HG03432 (cell line): Measurements from ENCODE around the gene ERI2.

Experiments used
- ATAC-seq: cut with Tn5 transposase; IDR thresholded peaks from one replicate; pipeline ENCODE4 v1.9.1; 2021; ENCODE audit warnings: mild to moderate bottlenecking, moderate library complexity; ENCODE audit not compliant: unreplicated experiment

Gene ERI2

GRCh38 chr16:20806168-20807050 is at the start of gene ERI2, which contains the start of gene REXO5:
ERI2 (minus strand) TSS chr16:20806472; CDS start chr16:20806430, 42 bp downstream.
REXO5 (plus strand) TSS chr16:20806527; CDS start chr16:20806954, 427 bp downstream.
- ATAC-seq: peak; percentile 85

- ATAC-seq: no peak
These were observed 48.7 kb upstream of the ERI2 start for GRCh38 chr16:20854963-20855362.

GRCh38 chr16:20853981-20854620 is 47.8 kb upstream of the ERI2 start:
- no peak for ATAC-seq

GRCh38 chr16:20853143-20853542 is 46.9 kb upstream of the ERI2 start:
- no peak for ATAC-seq

- ATAC-seq: no peak
These were observed 45.3 kb upstream of the ERI2 start for GRCh38 chr16:20851601-20852000.

- no peak for ATAC-seq
These were observed 44.7 kb upstream of the ERI2 start for GRCh38 chr16:20850981-20851380.

GRCh38 chr16:20849589-20850390 is 43.5 kb upstream of the ERI2 start:
- no peak for ATAC-seq

- no peak for ATAC-seq
These were observed 41.3 kb upstream of the ERI2 start for GRCh38 chr16:20847550-20847949.

GRCh38 chr16:20846551-20846950 is 40.3 kb upstream of the ERI2 start:
- ATAC-seq: no peak

GRCh38 chr16:20846030-20846429 is 39.8 kb upstream of the ERI2 start:
- ATAC-seq: no peak

- ATAC-seq: no peak
These were observed 38.3 kb upstream of the ERI2 start for GRCh38 chr16:20844588-20844987.

- ATAC-seq: no peak
These were observed 37.8 kb upstream of the ERI2 start for GRCh38 chr16:20844054-20844453.

GRCh38 chr16:20839504-20839903 is 33.2 kb upstream of the ERI2 start:
- ATAC-seq: no peak

GRCh38 chr16:20838240-20838639 is 32.0 kb upstream of the ERI2 start:
- ATAC-seq: peak; percentile 47

- ATAC-seq: no peak
These were observed 26.8 kb upstream of the ERI2 start for GRCh38 chr16:20833086-20833485.

- no peak for ATAC-seq
These were observed 24.1 kb upstream of the ERI2 start for GRCh38 chr16:20830372-20830771.

GRCh38 chr16:20829536-20829935 is 23.3 kb upstream of the ERI2 start:
- no peak for ATAC-seq

- ATAC-seq: no peak
These were observed 19.8 kb upstream of the ERI2 start for GRCh38 chr16:20826039-20826566.

- no peak for ATAC-seq
These were observed 16.5 kb upstream of the ERI2 start for GRCh38 chr16:20822521-20823325.

GRCh38 chr16:20821682-20822081 is 15.4 kb upstream of the ERI2 start:
- no peak for ATAC-seq
